Epithelial cell of proximal tubule (primary cell): ENCODE measurements around the gene SARM1. TPM values are rescaled to one million over a fixed set of nuclear protein-coding genes. Genes with fewer than 3 reads are reported as not detected.

Experiments
- DNase-seq: peaks from one replicate; pipeline ENCODE4 v3.0.0-alpha.2; 2011; ENCODE audit warnings: low read depth
- H3K4me3 ChIP-seq: 2 replicates; pipeline ENCODE4 v1.5.1; 2011; ENCODE audit warnings: low read depth, mild to moderate bottlenecking, low read length
- CTCF ChIP-seq: conservative IDR thresholded peaks from 2 replicates; pipeline ENCODE4 v1.5.1; 2012; ENCODE audit warnings: low read depth, mild to moderate bottlenecking, low read length
- total RNA-seq: library from RNA; depleted of rRNA; stranded (reverse); fragments of >200 nt; gene quantifications from 2 replicates; pipeline ENCODE4 v1.2.3, GENCODE V29; 2015

SARM1 gene
- total RNA-seq, 1 donor from 2014 or later = 0.81 TPM

GRCh38 chr17:28327709-28328108 lies 43.8 kb upstream of the SARM1 start:
- H3K4me3 ChIP-seq = no peak overlapping the region
- peak; percentile 36 for TF ChIP-seq CTCF
- DNase-seq = no peak

GRCh38 chr17:28328325-28328724 lies 43.2 kb upstream of the SARM1 start:
- no peak for DNase-seq
- TF ChIP-seq CTCF = no peak

GRCh38 chr17:28330671-28331070 lies 40.8 kb upstream of the SARM1 start:
- DNase-seq = no peak
- H3K4me3 ChIP-seq = no peak overlapping the region
- no peak for TF ChIP-seq CTCF

More at GRCh38 chr17:28328325-28328724, 43.2 kb upstream of the SARM1 start:
- no peak overlapping the region for H3K4me3 ChIP-seq

GRCh38 chr17:28331891-28332420 lies 39.5 kb upstream of the SARM1 start:
- DNase-seq = no peak
- no peak for TF ChIP-seq CTCF
- H3K4me3 ChIP-seq = no peak overlapping the region

GRCh38 chr17:28333083-28333746 lies 38.3 kb upstream of the SARM1 start:
- H3K4me3 ChIP-seq = no peak overlapping the region
- no peak for DNase-seq
- no peak for TF ChIP-seq CTCF

GRCh38 chr17:28334171-28334570 lies 37.3 kb upstream of the SARM1 start:
- TF ChIP-seq CTCF = no peak
- DNase-seq = no peak
- H3K4me3 ChIP-seq = peak overlapping the region; percentile 73

GRCh38 chr17:28334666-28335200 lies 36.8 kb upstream of the SARM1 start:
- TF ChIP-seq CTCF = no peak
- H3K4me3 ChIP-seq = peak overlapping the region; percentile 73
- no peak for DNase-seq
